ENCODE data around the gene KAZALD1. TPM values are rescaled to one million over a fixed set of nuclear protein-coding genes. Genes with fewer than 3 reads are reported as not detected.

The KAZALD1 gene
- total and polyA plus RNA-seq, 2 donors from 2014 or later, result 9.7 to 9.8 TPM

DNA sequence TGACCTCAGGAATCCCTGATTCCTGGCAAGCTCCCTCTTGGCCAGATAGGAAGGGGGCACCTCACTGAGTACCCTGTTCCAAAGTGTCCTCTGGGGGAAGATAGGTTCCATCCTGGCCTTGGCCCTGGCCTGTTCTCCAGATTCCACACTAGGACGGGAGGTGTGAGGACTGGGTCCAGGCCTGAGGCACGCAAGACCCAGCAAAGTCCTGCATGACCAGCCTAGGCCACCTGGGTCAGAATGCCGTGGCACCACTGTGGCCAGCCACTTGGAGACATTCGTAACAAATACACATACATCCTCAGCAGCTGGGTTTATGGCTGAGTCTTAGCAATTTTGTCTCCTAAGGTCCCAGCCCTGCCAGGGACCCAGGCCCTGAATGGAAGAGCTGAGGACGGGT is 46.0 kb downstream of the KAZALD1 start:
- H3K27ac ChIP-seq (ENCODE audit: low read depth in 2 of 2, low read length in 2 of 2), result no peak overlapping the region
- H3K27me3 ChIP-seq (ENCODE audit: control insufficient read depth, insufficient read depth, low read length), result no peaks in the 10 kb centered on the region
- no peak overlapping the region for H3K4me3 ChIP-seq (ENCODE audit: low read length in 3 of 3)
- H3K4me1 ChIP-seq (ENCODE audit: control insufficient read depth in 2 of 3, insufficient read depth in 2 of 3, low read depth in 1 of 3, low read length in 3 of 3), result no peaks in the 10 kb centered on the region
- H3K9ac ChIP-seq (ENCODE audit: low read length in 3 of 3), result no peak overlapping the region
- intact Hi-C loops (cut with DNase I), result no loop called here
- H3K36me3 ChIP-seq (ENCODE audit: control insufficient read depth in 2 of 3, insufficient read depth in 3 of 3, low read length in 3 of 3), result no peaks in the 10 kb centered on the region
- FAIRE-seq (no peak), DNase-seq (peak in 1 of 5 donors; percentile 48)
- TF ChIP-seq, protein P1, sequence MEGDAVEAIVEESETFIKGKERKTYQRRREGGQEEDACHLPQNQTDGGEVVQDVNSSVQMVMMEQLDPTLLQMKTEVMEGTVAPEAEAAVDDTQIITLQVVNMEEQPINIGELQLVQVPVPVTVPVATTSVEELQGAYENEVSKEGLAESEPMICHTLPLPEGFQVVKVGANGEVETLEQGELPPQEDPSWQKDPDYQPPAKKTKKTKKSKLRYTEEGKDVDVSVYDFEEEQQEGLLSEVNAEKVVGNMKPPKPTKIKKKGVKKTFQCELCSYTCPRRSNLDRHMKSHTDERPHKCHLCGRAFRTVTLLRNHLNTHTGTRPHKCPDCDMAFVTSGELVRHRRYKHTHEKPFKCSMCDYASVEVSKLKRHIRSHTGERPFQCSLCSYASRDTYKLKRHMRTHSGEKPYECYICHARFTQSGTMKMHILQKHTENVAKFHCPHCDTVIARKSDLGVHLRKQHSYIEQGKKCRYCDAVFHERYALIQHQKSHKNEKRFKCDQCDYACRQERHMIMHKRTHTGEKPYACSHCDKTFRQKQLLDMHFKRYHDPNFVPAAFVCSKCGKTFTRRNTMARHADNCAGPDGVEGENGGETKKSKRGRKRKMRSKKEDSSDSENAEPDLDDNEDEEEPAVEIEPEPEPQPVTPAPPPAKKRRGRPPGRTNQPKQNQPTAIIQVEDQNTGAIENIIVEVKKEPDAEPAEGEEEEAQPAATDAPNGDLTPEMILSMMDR (IDR thresholded peaks at IDR 0.05; ENCODE audit: borderline replicate concordance, extremely low read depth, insufficient read depth), result no peak
- H3K9me3 ChIP-seq (ENCODE audit: control insufficient read depth in 2 of 3, insufficient read depth in 1 of 3, low read length in 3 of 3), result no peaks in the 10 kb centered on the region

DNA sequence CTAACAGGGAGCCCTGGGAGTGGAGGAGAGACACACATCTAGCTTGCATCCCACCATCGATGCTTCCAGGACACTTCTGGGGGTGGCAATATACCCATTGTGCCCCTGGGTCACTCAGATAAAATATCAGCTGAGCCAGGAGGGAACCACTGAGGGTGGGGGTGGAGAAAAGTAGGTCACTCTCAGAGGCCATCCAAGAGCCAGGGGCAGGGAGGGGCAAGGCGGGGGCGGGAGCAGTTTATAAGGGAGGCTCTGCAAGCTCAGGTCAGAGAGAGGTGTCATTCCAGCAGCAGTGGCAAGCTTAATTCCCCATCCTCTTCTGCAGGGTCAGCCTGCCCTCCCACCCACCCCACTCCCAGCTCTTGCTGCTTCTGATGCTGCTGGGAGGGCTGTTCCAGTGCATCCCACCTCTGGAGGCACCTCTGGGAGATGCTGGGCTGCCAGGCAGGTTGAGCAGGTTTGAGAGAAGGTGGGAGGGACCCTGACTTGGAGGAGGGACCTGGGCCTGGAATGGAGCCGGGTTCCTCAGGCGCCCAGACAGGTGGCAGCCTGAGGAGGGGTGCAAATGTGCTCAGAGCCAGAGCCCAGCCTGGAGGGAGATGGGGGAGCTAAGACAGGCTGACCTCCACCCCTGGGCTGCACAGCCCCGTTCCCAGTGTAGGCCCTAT is 49.2 kb downstream of the KAZALD1 start:
- Histone ChIP-seq H3K27ac (ENCODE audit: low read depth in 2 of 2, low read length in 2 of 2) (no peak overlapping the region), H3K9ac (ENCODE audit: low read length in 3 of 3) (no peak overlapping the region), H3K4me1 (ENCODE audit: control insufficient read depth in 2 of 3, insufficient read depth in 2 of 3, low read depth in 1 of 3, low read length in 3 of 3) (no peaks in the 10 kb centered on the region), H3K36me3 (ENCODE audit: control insufficient read depth in 2 of 3, insufficient read depth in 3 of 3, low read length in 3 of 3) (no peaks in the 10 kb centered on the region), H3K9me3 (ENCODE audit: control insufficient read depth in 2 of 3, insufficient read depth in 1 of 3, low read length in 3 of 3) (no peaks in the 10 kb centered on the region), H3K4me3 (ENCODE audit: low read length in 3 of 3) (no peak overlapping the region), H3K27me3 (ENCODE audit: control insufficient read depth, insufficient read depth, low read length) (peaks cover under 1% of the 10 kb centered on the region)
- no peak for FAIRE-seq
- intact Hi-C loops (cut with DNase I), result no loop called here
- peak in 1 of 5 donors; percentile 35 for DNase-seq
- TF ChIP-seq, protein P1 (IDR thresholded peaks at IDR 0.05; ENCODE audit: borderline replicate concordance, extremely low read depth, insufficient read depth), result no peak

DNA sequence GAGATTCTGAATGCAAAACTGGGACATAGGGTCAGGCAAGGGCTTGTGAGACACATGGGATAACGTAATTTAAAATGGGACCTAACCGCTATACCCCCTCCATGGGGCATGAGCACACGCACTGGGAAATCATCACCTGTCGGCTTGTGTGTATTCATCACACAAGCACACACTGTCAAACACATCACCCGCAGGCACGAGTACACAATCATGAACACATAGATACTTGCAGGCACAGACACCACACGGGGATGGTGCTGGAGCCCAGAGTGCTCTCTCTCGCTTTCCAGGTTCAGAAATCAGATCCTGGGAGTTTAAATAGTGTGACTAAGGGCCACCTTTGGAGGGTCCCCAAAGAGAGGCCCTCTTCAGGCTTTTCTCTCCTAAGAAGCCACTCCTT is 49.8 kb downstream of the KAZALD1 start:
- no peaks in the 10 kb centered on the region for H3K36me3 ChIP-seq (ENCODE audit: control insufficient read depth in 2 of 3, insufficient read depth in 3 of 3, low read length in 3 of 3)
- intact Hi-C loops (cut with DNase I), result no loop called here
- FAIRE-seq (no peak), DNase-seq (peak in 1 of 5 donors; percentile 9)
- H3K4me3 ChIP-seq (ENCODE audit: low read length in 3 of 3), result no peak overlapping the region
- H3K27ac ChIP-seq (ENCODE audit: low read depth in 2 of 2, low read length in 2 of 2), result no peak overlapping the region
- no peaks in the 10 kb centered on the region for H3K4me1 ChIP-seq (ENCODE audit: control insufficient read depth in 2 of 3, insufficient read depth in 2 of 3, low read depth in 1 of 3, low read length in 3 of 3)
- peaks cover 6% of the 10 kb centered on the region for H3K27me3 ChIP-seq (ENCODE audit: control insufficient read depth, insufficient read depth, low read length)
- TF ChIP-seq, protein P1 (IDR thresholded peaks at IDR 0.05; ENCODE audit: borderline replicate concordance, extremely low read depth, insufficient read depth), result no peak
- H3K9ac ChIP-seq (ENCODE audit: low read length in 3 of 3), result no peak overlapping the region
- H3K9me3 ChIP-seq (ENCODE audit: control insufficient read depth in 2 of 3, insufficient read depth in 1 of 3, low read length in 3 of 3), result no peaks in the 10 kb centered on the region

Measured in kidney (tissue), 14 donors.